K562 (cell line): Measurements from ENCODE around the gene EML3. TPM values are rescaled to one million over a fixed set of nuclear protein-coding genes. Genes with fewer than 3 reads are reported as not detected.
A peak's percentile ranks its signal among the peaks of the same experiment; 100 is the strongest.

Source experiments
- ARHGAP35 ChIP-seq: fragments of 450-650 bp; IDR thresholded peaks from 2 replicates; pipeline ENCODE4 v1.6.1; 2018; ENCODE audit not compliant: partially characterized antibody
- FIP1L1 ChIP-seq: fragments of 200-400 bp; formaldehyde crosslinking; IDR thresholded peaks from 2 replicates; pipeline ENCODE4 v1.6.1; 2018; ENCODE audit warnings: mild to moderate bottlenecking, low read depth, low read length; ENCODE audit not compliant: poor library complexity, severe bottlenecking
- L3MBTL2 ChIP-seq: fragments of 450-650 bp; IDR thresholded peaks from 2 replicates; pipeline ENCODE4 v1.6.1; 2016; ENCODE audit warnings: mild to moderate bottlenecking, moderate library complexity
- NFATC3 ChIP-seq: fragments of 450-650 bp; IDR thresholded peaks from 2 replicates; pipeline ENCODE4 v1.6.1; 2017; ENCODE audit warnings: mild to moderate bottlenecking
- POLR2AphosphoS2 ChIP-seq: IDR thresholded peaks from 2 replicates; pipeline ENCODE4 v1.6.1; 2012; ENCODE audit warnings: low read length, improper control_type of control experiment
- REST ChIP-seq, 2 experiments: fragments of 450-650 bp; formaldehyde crosslinking in 1 of 2; IDR thresholded peaks; 2 replicates each; pipeline versions ENCODE4 v1.4.0 to v1.6.1; 2014 to 2020; ENCODE audit warnings: mild to moderate bottlenecking in 2 of 2, borderline replicate concordance in 1 of 2, low read depth in 1 of 2
- SMARCA5 ChIP-seq: fragments of 450-650 bp; IDR thresholded peaks from 2 replicates; pipeline ENCODE4 v1.6.1; 2016
- U2AF2 ChIP-seq: fragments of 200-400 bp; formaldehyde crosslinking; optimal IDR thresholded peaks from 2 replicates; pipeline ENCODE3; 2017; ENCODE audit warnings: low read depth, mild to moderate bottlenecking, low read length
- ZBTB8A ChIP-seq: fragments of 450-650 bp; IDR thresholded peaks from 2 replicates; pipeline ENCODE4 v1.6.1; 2018; ENCODE audit warnings: mild to moderate bottlenecking, moderate library complexity; ENCODE audit not compliant: partially characterized antibody
- ZHX1 ChIP-seq: fragments of 150-350 bp; conservative IDR thresholded peaks from 2 replicates; pipeline ENCODE4 v1.6.1; 2014; ENCODE audit warnings: low read length
- polyA plus RNA-seq, 8 experiments: library from polyadenylated mRNA; depleted of rRNA in 4 of 8; stranded (reverse) in 5 of 8; unstranded in 3 of 8; fragments of >200 nt; fragmentation: Nextera tagmentation in 2 of 8; fragmentation: Illumina TruSeq in 1 of 8; extraction: Ambion mirVana in 2 of 8; extraction: Trizol in 1 of 8; gene quantifications; 2 replicates each; pipeline versions ENCODE4 v1.2.1 to v1.2.3, GENCODE V29; 2011 to 2014; ENCODE audit warnings: inconsistent platforms in 1 of 8, missing spikeins in 1 of 8
- total RNA-seq, 7 experiments: library from RNA; depleted of rRNA in 6 of 7; stranded (reverse); fragments of >200 nt in 6 of 7; fragmentation: Illumina TruSeq in 2 of 7; extraction: Trizol in 2 of 7; gene quantifications; 2 replicates each; pipeline versions ENCODE4 v1.2.1 to v1.2.3, GENCODE V29; 2011 to 2021; ENCODE audit warnings: low replicate concordance in 1 of 7
- TF ChIP-seq, protein P1 (sequence below): IDR thresholded peaks from 2 replicates; pipeline ENCODE4 v1.6.1; 2011; ENCODE audit warnings: borderline replicate concordance, low read depth, mild to moderate bottlenecking, moderate library complexity, low read length; ENCODE audit not compliant: insufficient read depth, poor library complexity, severe bottlenecking
- TF ChIP-seq, protein P2 (sequence below): sonication (generic); formaldehyde crosslinking; IDR thresholded peaks from 2 replicates; pipeline ENCODE4 v1.8.1; 2022; ENCODE audit warnings: missing genetic modification reagents

The EML3 gene
- total and polyA plus RNA-seq, 9 of the 15 experiments (the other 6 are each of a cell fraction or from before 2014, with no cell fraction given), result 0.32 to 90.5 (median 26.4) TPM

GRCh38 chr11:62612366-62613290 is at the start of gene EML3, which contains the start of gene ROM1 (continued):
- TF ChIP-seq, protein P1, sequence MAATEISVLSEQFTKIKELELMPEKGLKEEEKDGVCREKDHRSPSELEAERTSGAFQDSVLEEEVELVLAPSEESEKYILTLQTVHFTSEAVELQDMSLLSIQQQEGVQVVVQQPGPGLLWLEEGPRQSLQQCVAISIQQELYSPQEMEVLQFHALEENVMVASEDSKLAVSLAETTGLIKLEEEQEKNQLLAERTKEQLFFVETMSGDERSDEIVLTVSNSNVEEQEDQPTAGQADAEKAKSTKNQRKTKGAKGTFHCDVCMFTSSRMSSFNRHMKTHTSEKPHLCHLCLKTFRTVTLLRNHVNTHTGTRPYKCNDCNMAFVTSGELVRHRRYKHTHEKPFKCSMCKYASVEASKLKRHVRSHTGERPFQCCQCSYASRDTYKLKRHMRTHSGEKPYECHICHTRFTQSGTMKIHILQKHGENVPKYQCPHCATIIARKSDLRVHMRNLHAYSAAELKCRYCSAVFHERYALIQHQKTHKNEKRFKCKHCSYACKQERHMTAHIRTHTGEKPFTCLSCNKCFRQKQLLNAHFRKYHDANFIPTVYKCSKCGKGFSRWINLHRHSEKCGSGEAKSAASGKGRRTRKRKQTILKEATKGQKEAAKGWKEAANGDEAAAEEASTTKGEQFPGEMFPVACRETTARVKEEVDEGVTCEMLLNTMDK, result peak; percentile 96
- no peak for TF ChIP-seq L3MBTL2
- TF ChIP-seq POLR2AphosphoS2, result no peak
- peak; percentile 35 for TF ChIP-seq REST (IDR thresholded peaks at IDR 0.05; ENCODE audit: borderline replicate concordance)
- TF ChIP-seq REST (CRISPR knock-in tag; IDR thresholded peaks at IDR 0.05; ENCODE audit: low read depth), result no peak
- TF ChIP-seq FIP1L1, result no peak
- no peak for TF ChIP-seq U2AF2
- no peak for TF ChIP-seq SMARCA5
- no peak for TF ChIP-seq ARHGAP35
- no peak for TF ChIP-seq ZHX1
- TF ChIP-seq, protein P2, sequence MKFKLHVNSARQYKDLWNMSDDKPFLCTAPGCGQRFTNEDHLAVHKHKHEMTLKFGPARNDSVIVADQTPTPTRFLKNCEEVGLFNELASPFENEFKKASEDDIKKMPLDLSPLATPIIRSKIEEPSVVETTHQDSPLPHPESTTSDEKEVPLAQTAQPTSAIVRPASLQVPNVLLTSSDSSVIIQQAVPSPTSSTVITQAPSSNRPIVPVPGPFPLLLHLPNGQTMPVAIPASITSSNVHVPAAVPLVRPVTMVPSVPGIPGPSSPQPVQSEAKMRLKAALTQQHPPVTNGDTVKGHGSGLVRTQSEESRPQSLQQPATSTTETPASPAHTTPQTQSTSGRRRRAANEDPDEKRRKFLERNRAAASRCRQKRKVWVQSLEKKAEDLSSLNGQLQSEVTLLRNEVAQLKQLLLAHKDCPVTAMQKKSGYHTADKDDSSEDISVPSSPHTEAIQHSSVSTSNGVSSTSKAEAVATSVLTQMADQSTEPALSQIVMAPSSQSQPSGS (CRISPR knock-in tag), result no peak
- TF ChIP-seq NFATC3, result no peak
- no peak for TF ChIP-seq ZBTB8A
